IMR-90 (cell line): ENCODE results near the gene KAZALD1. TPM values are rescaled to one million over a fixed set of nuclear protein-coding genes. Genes with fewer than 3 reads are reported as not detected.

Source experiments
- ATAC-seq: fragments of 200-7000 bp; cut with Tn5 transposase; 2 replicates; pipeline ENCODE4 v1.9.1; 2020; ENCODE audit warnings: low read depth, mild to moderate bottlenecking, moderate library complexity
- BruUV-seq: library from RNA; stranded (reverse); fragments of 400-500 nt; replicated peaks from 2 replicates; lab custom pipeline; 2021; lab: Mats Ljungman, UMichigan
- CTCF ChIA-PET: fragments of 300-600 bp; formaldehyde crosslinking; extraction: SDS; loops from one replicate; lab custom pipeline; 2021; ENCODE audit warnings: antibody characterized with exemption; lab: Yijun Ruan, JAX
- POLR2A ChIA-PET: fragments of 300-600 bp; sonication (Branson Sonifier 250); formaldehyde crosslinking; loops from one replicate; lab custom pipeline; 2022; ENCODE audit warnings: antibody characterized with exemption; ENCODE audit not compliant: unreplicated experiment; lab: Charles Lee
- DNase-seq: peaks from one replicate; pipeline ENCODE4 v3.0.0; 2013
- H2AFZ ChIP-seq: replicated peaks from 2 replicates; pipeline ENCODE3; 2013; ENCODE audit warnings: low read length, mild to moderate bottlenecking; ENCODE audit not compliant: poor library complexity
- H2AK5ac ChIP-seq: 2 replicates; pipeline ENCODE4 v1.6.1; 2013; ENCODE audit warnings: low read depth, low read length, inconsistent platforms
- H2AK9ac ChIP-seq: replicated peaks from 2 replicates; pipeline ENCODE3; 2013; ENCODE audit warnings: mild to moderate bottlenecking, low read depth, low read length, moderate library complexity; ENCODE audit not compliant: poor library complexity
- H2BK120ac ChIP-seq: 2 replicates; pipeline ENCODE4 v1.6.1; 2013; ENCODE audit warnings: low read depth, low read length, inconsistent platforms
- H2BK15ac ChIP-seq: 3 replicates; pipeline ENCODE4 v1.6.1; 2013; ENCODE audit warnings: low read depth, low read length, inconsistent platforms
- H2BK20ac ChIP-seq: 2 replicates; pipeline ENCODE4 v1.6.1; 2013; ENCODE audit warnings: low read depth, mild to moderate bottlenecking, inconsistent platforms, low read length, moderate library complexity
- H2BK5ac ChIP-seq: 2 replicates; pipeline ENCODE4 v1.6.1; 2013; ENCODE audit warnings: mild to moderate bottlenecking, low read depth, low read length, inconsistent platforms; ENCODE audit not compliant: poor library complexity, severe bottlenecking
- H3K14ac ChIP-seq: replicated peaks from 2 replicates; pipeline ENCODE4 v1.6.1; 2013; ENCODE audit warnings: low read depth, low read length, inconsistent platforms
- H3K18ac ChIP-seq: 2 replicates; pipeline ENCODE4 v1.6.1; 2013; ENCODE audit warnings: low read depth, low read length, control low read depth
- H3K23ac ChIP-seq: 2 replicates; pipeline ENCODE4 v1.6.1; 2013; ENCODE audit warnings: low read depth, low read length, inconsistent platforms
- H3K27ac ChIP-seq: 2 replicates; pipeline ENCODE4 v1.5.1; 2013; ENCODE audit warnings: mild to moderate bottlenecking, control low read depth, low read length; ENCODE audit not compliant: insufficient read depth
- H3K27me3 ChIP-seq: 2 replicates; pipeline ENCODE4 v1.6.1; 2013; ENCODE audit warnings: low read length; ENCODE audit not compliant: control insufficient read depth, insufficient read depth
- H3K36me3 ChIP-seq: 2 replicates; pipeline ENCODE4 v1.6.1; 2013; ENCODE audit warnings: low read length, mixed read lengths; ENCODE audit not compliant: control insufficient read depth, insufficient read depth
- H3K4ac ChIP-seq: 2 replicates; pipeline ENCODE4 v1.6.1; 2013; ENCODE audit warnings: low read depth, low read length, inconsistent platforms
- H3K4me1 ChIP-seq: 2 replicates; pipeline ENCODE4 v1.6.1; 2013; ENCODE audit warnings: low read length, mixed read lengths; ENCODE audit not compliant: control insufficient read depth, insufficient read depth
- H3K4me2 ChIP-seq: 2 replicates; pipeline ENCODE4 v1.6.1; 2013; ENCODE audit warnings: low read depth, mild to moderate bottlenecking, control low read depth, low read length, moderate library complexity
- H3K4me3 ChIP-seq: 2 replicates; pipeline ENCODE4 v1.5.1; 2013; ENCODE audit warnings: low read depth, mild to moderate bottlenecking, control low read depth, low read length, moderate library complexity; ENCODE audit not compliant: insufficient read depth
- H3K56ac ChIP-seq: 2 replicates; pipeline ENCODE4 v1.6.1; 2013; ENCODE audit warnings: low read length, inconsistent platforms; ENCODE audit not compliant: insufficient read depth; ENCODE audit errors: extremely low read depth
- H3K79me1 ChIP-seq, 2 experiments: 2 replicates each; pipeline ENCODE4 v1.6.1; 2013; ENCODE audit warnings: low read length in 2 of 2, inconsistent platforms in 1 of 2, low read depth in 1 of 2
- H3K9ac ChIP-seq: 2 replicates; pipeline ENCODE4 v1.6.1; 2013; ENCODE audit warnings: low read depth, low read length, control low read depth
- H3K9me1 ChIP-seq: 2 replicates; pipeline ENCODE4 v1.6.1; 2013; ENCODE audit warnings: low read length, inconsistent platforms; ENCODE audit not compliant: insufficient read depth
- H3K9me3 ChIP-seq: 2 replicates; pipeline ENCODE4 v1.6.1; 2013; ENCODE audit warnings: low read length; ENCODE audit not compliant: control insufficient read depth, insufficient read depth
- H4K20me1 ChIP-seq: 2 replicates; pipeline ENCODE4 v1.6.1; 2013; ENCODE audit warnings: low read length, inconsistent platforms; ENCODE audit not compliant: insufficient read depth
- H4K5ac ChIP-seq: 2 replicates; pipeline ENCODE4 v1.6.1; 2013; ENCODE audit warnings: mild to moderate bottlenecking, low read depth, low read length, control low read depth
- H4K8ac ChIP-seq, 2 experiments: 2 replicates each; pipeline ENCODE4 v1.6.1; 2013; ENCODE audit warnings: low read depth in 2 of 2, low read length in 2 of 2, control low read depth in 1 of 2, inconsistent platforms in 1 of 2
- H4K91ac ChIP-seq: 2 replicates; pipeline ENCODE4 v1.6.1; 2013; ENCODE audit warnings: low read depth, low read length, inconsistent platforms; ENCODE audit not compliant: insufficient read depth
- BHLHE40 ChIP-seq: fragments of 150-350 bp; IDR thresholded peaks from 2 replicates; pipeline ENCODE4 v1.6.1; 2016; ENCODE audit warnings: mild to moderate bottlenecking, low read depth, low read length
- CEBPB ChIP-seq: IDR thresholded peaks from 2 replicates; pipeline ENCODE4 v1.6.1; 2012; ENCODE audit warnings: low read depth, low read length, improper control_type of control experiment
- CHD1 ChIP-seq: IDR thresholded peaks from 2 replicates; pipeline ENCODE4 v1.6.1; 2012; ENCODE audit warnings: low read depth, low read length, improper control_type of control experiment
- FOS ChIP-seq: fragments of 150-350 bp; IDR thresholded peaks from 2 replicates; pipeline ENCODE4 v1.6.1; 2016; ENCODE audit warnings: low read depth, low read length
- MAFK ChIP-seq: IDR thresholded peaks from 2 replicates; pipeline ENCODE4 v1.6.1; 2012; ENCODE audit warnings: low read depth, low read length, improper control_type of control experiment
- MXI1 ChIP-seq: IDR thresholded peaks from 2 replicates; pipeline ENCODE4 v1.6.1; 2012; ENCODE audit warnings: low read depth, mild to moderate bottlenecking, low read length, moderate library complexity, borderline replicate concordance
- POLR2A ChIP-seq: IDR thresholded peaks from 2 replicates; pipeline ENCODE4 v1.6.1; 2012; ENCODE audit warnings: mild to moderate bottlenecking, low read depth, low read length
- RAD21 ChIP-seq: IDR thresholded peaks from 2 replicates; pipeline ENCODE4 v1.6.1; 2012; ENCODE audit warnings: low read length, improper control_type of control experiment
- RCOR1 ChIP-seq: IDR thresholded peaks from 2 replicates; pipeline ENCODE4 v1.6.1; 2012; ENCODE audit warnings: mild to moderate bottlenecking, low read length, improper control_type of control experiment; ENCODE audit not compliant: insufficient replicate concordance
- RFX5 ChIP-seq: IDR thresholded peaks from 2 replicates; pipeline ENCODE4 v1.8.0; 2012; ENCODE audit warnings: low read depth, mild to moderate bottlenecking, low read length, moderate library complexity
- WGBS, 2 experiments: methylation state at CpG; one replicate each; pipeline versions ENCODE4 v1.1.5 to v1.1.7; 2013; ENCODE audit warnings: missing lambda C conversion rate in 2 of 2; ENCODE audit not compliant: insufficient read length in 1 of 2; ENCODE audit errors: extremely low coverage in 2 of 2; 5-methylcytosine and 5-hydroxymethylcytosine counted together
- dilution Hi-C: fragments of 300-500 bp; cut with HindIII; formaldehyde crosslinking; loops from one replicate; pipeline ENCODE4 v1.14.3; 2018; ENCODE audit warnings: low sequenced_read_pairs; ENCODE audit not compliant: unreplicated experiment
- in situ Hi-C: fragments of 300-500 bp; cut with MboI; formaldehyde crosslinking; loops from 3 replicates; pipeline ENCODE4 v1.14.3; 2019; ENCODE audit warnings: low sequenced_read_pairs, inconsistent platforms, mixed read lengths
- intact Hi-C: fragments of 100-400 bp; cut with micrococcal nuclease; formaldehyde crosslinking; loops from 2 replicates; pipeline ENCODE4 v1.10.0; 2022
- polyA plus RNA-seq, 3 experiments: library from polyadenylated mRNA; depleted of rRNA; stranded (reverse); fragments of >200 nt; gene quantifications; 2 replicates each; pipeline ENCODE4 v1.2.3, GENCODE V29; 2012; ENCODE audit warnings: low replicate concordance in 1 of 3
- total RNA-seq: library from RNA; depleted of rRNA; stranded (reverse); fragments of >200 nt; gene quantifications from 2 replicates; pipeline ENCODE4 v1.2.3, GENCODE V29; 2012
- TF ChIP-seq, protein P1 (sequence below): fragments of 150-350 bp; IDR thresholded peaks from 2 replicates; pipeline ENCODE4 v1.6.1; 2016; ENCODE audit warnings: low read depth, mild to moderate bottlenecking, low read length, moderate library complexity, borderline replicate concordance
- TF ChIP-seq, protein P2 (sequence below): fragments of 150-350 bp; IDR thresholded peaks from 2 replicates; pipeline ENCODE4 v1.6.1; 2017; ENCODE audit warnings: mild to moderate bottlenecking, antibody characterized with exemption, low read length, low read depth
- TF ChIP-seq, protein P3 (sequence below): conservative IDR thresholded peaks from 2 replicates; pipeline ENCODE4 v1.5.1; 2012; ENCODE audit warnings: mild to moderate bottlenecking, low read depth, low read length, improper control_type of control experiment

KAZALD1 gene
- total and polyA plus RNA-seq, 2 of the 4 experiments (the other 2 are of a cell fraction) = 9.1 to 18.6 TPM

DNA sequence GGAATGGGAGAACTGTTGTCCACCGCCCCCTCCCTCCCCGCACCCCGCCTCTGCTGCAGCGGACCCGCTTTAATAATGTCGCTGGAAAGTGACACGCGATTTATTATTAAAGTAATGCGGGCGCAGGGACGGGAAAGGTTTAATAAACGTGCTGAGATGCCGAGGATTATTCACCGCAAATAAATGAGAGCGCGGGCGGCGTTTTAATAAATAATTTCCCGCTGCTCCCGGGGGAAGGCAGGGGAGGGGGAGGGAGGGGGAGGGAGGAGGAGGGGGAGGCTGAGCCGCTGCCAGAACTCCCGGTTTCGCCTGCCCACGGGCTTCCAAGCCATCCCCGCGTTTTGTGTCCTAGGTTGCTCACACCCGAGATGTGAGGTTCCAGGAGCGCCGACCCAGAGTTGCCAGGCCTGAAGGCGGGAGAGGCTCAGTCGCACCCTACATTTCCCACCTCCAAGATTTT is 5.1 kb downstream of the KAZALD1 start:
- intact Hi-C loops = loop anchor here (2.0 to 5.0 kb wide), 2 partner anchors 35 to 48 kb away; partner anchors contain the start of genes PDZD7 and SFXN3
- peak overlapping the region; percentile 93 for H2AFZ ChIP-seq
- H3K4me2 ChIP-seq = peak overlapping the region; percentile 98
- H3K27ac ChIP-seq = peak overlapping the region; percentile 36; the same call in 1 of the 2 replicates
- H2BK15ac ChIP-seq = no peak overlapping the region
- H2AK5ac ChIP-seq = no peak overlapping the region
- no peak overlapping the region for H2BK20ac ChIP-seq
- in situ Hi-C loops = no loop called here
- ATAC-seq (peak; percentile 5; the same call in 1 of the 2 replicates), DNase-seq (no peak)
- 0% methylated on average over 7 of the region's 31 CpGs; no CpG with 5 or more reads in 1 of the 2 experiments for WGBS, 2 experiments
- H4K5ac ChIP-seq = no peak overlapping the region
- H2BK120ac ChIP-seq = peak overlapping the region; percentile 57; the same call in 1 of the 2 replicates
- H3K36me3 ChIP-seq = no peaks in the 10 kb centered on the region
- peak overlapping the region; percentile 47 for H3K4me3 ChIP-seq
- CTCF ChIA-PET = interaction anchor here (0.9 to 1.7 kb wide), 8 partner anchors 10 to 48 kb away, joined by 3 to 9 read pairs (median 4); no protein-coding TSS in a partner anchor
- peaks cover 4% of the 10 kb centered on the region; the same call in 1 of the 2 replicates for H3K27me3 ChIP-seq
- H4K8ac ChIP-seq = peak overlapping the region; percentile 58 to 61; a peak in 3 of 4 replicates
- H2BK5ac ChIP-seq = peak overlapping the region; percentile 5
- peak overlapping the region; percentile 81 for H3K4ac ChIP-seq
- peak overlapping the region; percentile 44; the same call in 1 of the 2 replicates for H3K56ac ChIP-seq
- H4K20me1 ChIP-seq = no peaks in the 10 kb centered on the region
- H3K79me1 ChIP-seq = peaks cover 0 to 21% of the 10 kb centered on the region in 2 experiments; a peak in 3 of 4 replicates
- BruUV-seq = no TSS peak
- dilution Hi-C loops = no loop called here
- H3K18ac ChIP-seq = no peak overlapping the region
- peak overlapping the region; percentile 77; the same call in 1 of the 2 replicates for H3K23ac ChIP-seq
- H3K9me3 ChIP-seq = no peaks in the 10 kb centered on the region
- peaks cover 21% of the 10 kb centered on the region for H3K4me1 ChIP-seq
- TF ChIP-seq RAD21 (no peak), CEBPB (no peak), RFX5 (no peak), RCOR1 (no peak), FOS (no peak), MXI1 (no peak), POLR2A (no peak), BHLHE40 (no peak), CHD1 (no peak), MAFK (no peak)
- TF ChIP-seq, protein P1, sequence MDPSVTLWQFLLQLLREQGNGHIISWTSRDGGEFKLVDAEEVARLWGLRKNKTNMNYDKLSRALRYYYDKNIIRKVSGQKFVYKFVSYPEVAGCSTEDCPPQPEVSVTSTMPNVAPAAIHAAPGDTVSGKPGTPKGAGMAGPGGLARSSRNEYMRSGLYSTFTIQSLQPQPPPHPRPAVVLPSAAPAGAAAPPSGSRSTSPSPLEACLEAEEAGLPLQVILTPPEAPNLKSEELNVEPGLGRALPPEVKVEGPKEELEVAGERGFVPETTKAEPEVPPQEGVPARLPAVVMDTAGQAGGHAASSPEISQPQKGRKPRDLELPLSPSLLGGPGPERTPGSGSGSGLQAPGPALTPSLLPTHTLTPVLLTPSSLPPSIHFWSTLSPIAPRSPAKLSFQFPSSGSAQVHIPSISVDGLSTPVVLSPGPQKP = no peak
- TF ChIP-seq, protein P2, sequence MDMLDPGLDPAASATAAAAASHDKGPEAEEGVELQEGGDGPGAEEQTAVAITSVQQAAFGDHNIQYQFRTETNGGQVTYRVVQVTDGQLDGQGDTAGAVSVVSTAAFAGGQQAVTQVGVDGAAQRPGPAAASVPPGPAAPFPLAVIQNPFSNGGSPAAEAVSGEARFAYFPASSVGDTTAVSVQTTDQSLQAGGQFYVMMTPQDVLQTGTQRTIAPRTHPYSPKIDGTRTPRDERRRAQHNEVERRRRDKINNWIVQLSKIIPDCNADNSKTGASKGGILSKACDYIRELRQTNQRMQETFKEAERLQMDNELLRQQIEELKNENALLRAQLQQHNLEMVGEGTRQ = no peak
- TF ChIP-seq, protein P3, sequence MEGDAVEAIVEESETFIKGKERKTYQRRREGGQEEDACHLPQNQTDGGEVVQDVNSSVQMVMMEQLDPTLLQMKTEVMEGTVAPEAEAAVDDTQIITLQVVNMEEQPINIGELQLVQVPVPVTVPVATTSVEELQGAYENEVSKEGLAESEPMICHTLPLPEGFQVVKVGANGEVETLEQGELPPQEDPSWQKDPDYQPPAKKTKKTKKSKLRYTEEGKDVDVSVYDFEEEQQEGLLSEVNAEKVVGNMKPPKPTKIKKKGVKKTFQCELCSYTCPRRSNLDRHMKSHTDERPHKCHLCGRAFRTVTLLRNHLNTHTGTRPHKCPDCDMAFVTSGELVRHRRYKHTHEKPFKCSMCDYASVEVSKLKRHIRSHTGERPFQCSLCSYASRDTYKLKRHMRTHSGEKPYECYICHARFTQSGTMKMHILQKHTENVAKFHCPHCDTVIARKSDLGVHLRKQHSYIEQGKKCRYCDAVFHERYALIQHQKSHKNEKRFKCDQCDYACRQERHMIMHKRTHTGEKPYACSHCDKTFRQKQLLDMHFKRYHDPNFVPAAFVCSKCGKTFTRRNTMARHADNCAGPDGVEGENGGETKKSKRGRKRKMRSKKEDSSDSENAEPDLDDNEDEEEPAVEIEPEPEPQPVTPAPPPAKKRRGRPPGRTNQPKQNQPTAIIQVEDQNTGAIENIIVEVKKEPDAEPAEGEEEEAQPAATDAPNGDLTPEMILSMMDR = no peak
- peak overlapping the region; percentile 73; the same call in 1 of the 2 replicates for H3K14ac ChIP-seq
- peak overlapping the region; percentile 65 for H3K9ac ChIP-seq
- H3K9me1 ChIP-seq = peaks cover 8% of the 10 kb centered on the region
- peak overlapping the region; percentile 53 for H4K91ac ChIP-seq
- H2AK9ac ChIP-seq = peak overlapping the region; percentile 91
- POLR2A ChIA-PET = interaction anchor here (0.6 kb wide), 1 partner anchor 1142 kb away, joined by 5 read pairs; no protein-coding TSS in a partner anchor
